Measurements from ENCODE around the gene ACP3. TPM values are rescaled to one million over a fixed set of nuclear protein-coding genes. Genes with fewer than 3 reads are reported as not detected.
"Not testable (repeated sequence)": the region's sequence is repeated elsewhere in the genome, so short reads cannot be mapped to it uniquely, and the experiment has no call there.

ACP3 gene
- polyA plus RNA-seq, 1 donor, result 0.65 TPM

GRCh38 chr3:132360717-132361116, 43.5 kb downstream of the ACP3 start:
- no peak for DNase-seq (ENCODE audit: low read depth)

GRCh38 chr3:132362329-132362728, 45.1 kb downstream of the ACP3 start:
- DNase-seq (ENCODE audit: low read depth), result no peak

- no peak for DNase-seq (ENCODE audit: low read depth)
Observed at GRCh38 chr3:132368515-132368914, 51.3 kb downstream of the ACP3 start.

GRCh38 chr3:132368962-132369361, 51.8 kb downstream of the ACP3 start:
- DNase-seq (ENCODE audit: low read depth), result no peak

- DNase-seq (ENCODE audit: low read depth), result not testable (repeated sequence)
Observed at GRCh38 chr3:132376945-132377354, 59.7 kb downstream of the ACP3 start.

GRCh38 chr3:132378048-132378762, 61.0 kb downstream of the ACP3 start:
- DNase-seq (ENCODE audit: low read depth), result no peak

- no peak for DNase-seq (ENCODE audit: low read depth)
Observed at GRCh38 chr3:132378846-132379245, 61.6 kb downstream of the ACP3 start.

GRCh38 chr3:132380920-132381319, 63.7 kb downstream of the ACP3 start:
- no peak for DNase-seq (ENCODE audit: low read depth)

GRCh38 chr3:132381348-132381944, 64.2 kb downstream of the ACP3 start:
- no peak for DNase-seq (ENCODE audit: low read depth)

- no peak for DNase-seq (ENCODE audit: low read depth)
Observed at GRCh38 chr3:132382267-132382666, 65.1 kb downstream of the ACP3 start.

- DNase-seq (ENCODE audit: low read depth), result no peak
Observed at GRCh38 chr3:132382688-132383194, 65.5 kb downstream of the ACP3 start.

- DNase-seq (ENCODE audit: low read depth), result no peak
Observed at GRCh38 chr3:132386259-132386658, 69.1 kb downstream of the ACP3 start.

GRCh38 chr3:132392675-132393074, 75.5 kb downstream of the ACP3 start:
- DNase-seq (ENCODE audit: low read depth), result not testable (repeated sequence)

- DNase-seq (ENCODE audit: low read depth), result no peak
Observed at GRCh38 chr3:132394320-132394719, 77.1 kb downstream of the ACP3 start.

GRCh38 chr3:132395126-132395525, 77.9 kb downstream of the ACP3 start:
- DNase-seq (ENCODE audit: low read depth), result no peak

- DNase-seq (ENCODE audit: low read depth), result no peak
Observed at GRCh38 chr3:132396255-132396654, 79.0 kb downstream of the ACP3 start.

- not testable (repeated sequence) for DNase-seq (ENCODE audit: low read depth)
Observed at GRCh38 chr3:132396776-132397175, 79.6 kb downstream of the ACP3 start.

- DNase-seq (ENCODE audit: low read depth), result no peak
Observed at GRCh38 chr3:132399054-132399929, 82.1 kb downstream of the ACP3 start.

GRCh38 chr3:132401255-132401654, 84.0 kb downstream of the ACP3 start:
- DNase-seq (ENCODE audit: low read depth), result no peak

GRCh38 chr3:132404276-132404675, 87.1 kb downstream of the ACP3 start:
- DNase-seq (ENCODE audit: low read depth), result no peak

GRCh38 chr3:132405188-132405587, 88.0 kb downstream of the ACP3 start:
- DNase-seq (ENCODE audit: low read depth), result no peak

- no peak for DNase-seq (ENCODE audit: low read depth)
Observed at GRCh38 chr3:132405609-132406299, 88.5 kb downstream of the ACP3 start.

Data from forelimb muscle (tissue), 1 donor.